HG03457 (cell line): ENCODE data around the gene C1orf53.

ENCODE experiments used
- ATAC-seq: cut with Tn5 transposase; IDR thresholded peaks from one replicate; pipeline ENCODE4 v1.9.1; 2021; ENCODE audit warnings: moderate number of reproducible peaks; ENCODE audit not compliant: unreplicated experiment

C1orf53 gene

GRCh38 chr1:197907846-197908616, 5.6 kb downstream of the C1orf53 start:
- no peak for ATAC-seq

- ATAC-seq = no peak
Observed at GRCh38 chr1:197908716-197909220, 6.3 kb downstream of the C1orf53 start.

GRCh38 chr1:197909384-197909783, 7.0 kb downstream of the C1orf53 start:
- ATAC-seq = no peak

- no peak for ATAC-seq
Observed at GRCh38 chr1:197910120-197910991, 7.9 kb downstream of the C1orf53 start.

GRCh38 chr1:197911111-197911856, 8.9 kb downstream of the C1orf53 start:
- ATAC-seq = no peak

GRCh38 chr1:197911857-197912696, 9.6 kb downstream of the C1orf53 start:
- ATAC-seq = no peak

GRCh38 chr1:197912739-197913494, 10.5 kb downstream of the C1orf53 start:
- ATAC-seq = no peak

GRCh38 chr1:197913495-197914276, 11.3 kb downstream of the C1orf53 start:
- ATAC-seq = no peak

- no peak for ATAC-seq
Observed at GRCh38 chr1:197914510-197914909, 12.1 kb downstream of the C1orf53 start.

- ATAC-seq = no peak
Observed at GRCh38 chr1:197915260-197915861, 12.9 kb downstream of the C1orf53 start.

- ATAC-seq = no peak
Observed at GRCh38 chr1:197915862-197916499, 13.6 kb downstream of the C1orf53 start.

- ATAC-seq = no peak
Observed at GRCh38 chr1:197916500-197916983, 14.1 kb downstream of the C1orf53 start.

- ATAC-seq = no peak
Observed at GRCh38 chr1:197917805-197918651, 15.6 kb downstream of the C1orf53 start.

GRCh38 chr1:197918807-197919345, 16.4 kb downstream of the C1orf53 start:
- no peak for ATAC-seq

- no peak for ATAC-seq
Observed at GRCh38 chr1:197919346-197920066, 17.1 kb downstream of the C1orf53 start.

GRCh38 chr1:197920067-197920396, 17.6 kb downstream of the C1orf53 start:
- ATAC-seq = no peak
